Uterus (tissue), 2 donors: Measurements from ENCODE around the gene SLX4IP.

Experiments
- POLR2A ChIP-seq, 2 donors: fragments of 450-650 bp; IDR thresholded peaks; one replicate each; pipeline ENCODE4 v1.6.1; 2016; ENCODE audit warnings: antibody characterized with exemption in 2 of 2, mild to moderate bottlenecking in 1 of 2, moderate library complexity in 1 of 2
- TF ChIP-seq, protein P1 (sequence below), 4 experiments: fragments of 200-600 bp in 2 of 4; fragments of 450-650 bp in 2 of 4; sonication (generic) in 2 of 4; IDR thresholded peaks; one replicate each; pipeline ENCODE4 v1.5.1; 2016 to 2019; ENCODE audit warnings: antibody characterized with exemption in 4 of 4, mild to moderate bottlenecking in 2 of 4, moderate library complexity in 1 of 4

DNA sequence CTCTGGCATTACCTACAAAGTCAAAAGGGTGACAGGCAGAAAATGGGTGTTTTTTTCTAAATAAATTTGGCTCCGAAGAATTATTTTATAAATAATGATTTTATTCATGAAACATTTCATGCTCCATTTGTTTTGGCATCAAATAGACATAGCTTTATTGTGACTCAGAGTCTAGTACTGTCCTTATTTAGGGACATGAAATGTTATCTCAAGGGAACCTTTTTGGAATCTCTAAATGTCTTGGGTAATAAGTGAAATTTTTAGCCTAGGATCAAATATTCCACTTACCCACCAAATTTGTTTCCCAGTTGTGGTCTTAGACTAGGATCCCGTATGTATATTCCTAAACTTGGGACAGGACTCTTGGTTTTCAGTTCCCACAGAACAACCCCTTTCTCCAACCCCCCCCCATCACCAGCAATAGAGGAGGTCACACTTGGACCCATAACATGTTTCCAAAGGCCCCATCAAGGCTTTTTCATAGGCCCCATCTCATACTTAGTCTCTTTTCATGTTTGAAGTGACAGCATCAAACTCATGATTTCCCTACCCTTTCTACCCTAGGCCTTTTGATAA lies 156.9 kb downstream of the SLX4IP start:
- TF ChIP-seq, protein P1, sequence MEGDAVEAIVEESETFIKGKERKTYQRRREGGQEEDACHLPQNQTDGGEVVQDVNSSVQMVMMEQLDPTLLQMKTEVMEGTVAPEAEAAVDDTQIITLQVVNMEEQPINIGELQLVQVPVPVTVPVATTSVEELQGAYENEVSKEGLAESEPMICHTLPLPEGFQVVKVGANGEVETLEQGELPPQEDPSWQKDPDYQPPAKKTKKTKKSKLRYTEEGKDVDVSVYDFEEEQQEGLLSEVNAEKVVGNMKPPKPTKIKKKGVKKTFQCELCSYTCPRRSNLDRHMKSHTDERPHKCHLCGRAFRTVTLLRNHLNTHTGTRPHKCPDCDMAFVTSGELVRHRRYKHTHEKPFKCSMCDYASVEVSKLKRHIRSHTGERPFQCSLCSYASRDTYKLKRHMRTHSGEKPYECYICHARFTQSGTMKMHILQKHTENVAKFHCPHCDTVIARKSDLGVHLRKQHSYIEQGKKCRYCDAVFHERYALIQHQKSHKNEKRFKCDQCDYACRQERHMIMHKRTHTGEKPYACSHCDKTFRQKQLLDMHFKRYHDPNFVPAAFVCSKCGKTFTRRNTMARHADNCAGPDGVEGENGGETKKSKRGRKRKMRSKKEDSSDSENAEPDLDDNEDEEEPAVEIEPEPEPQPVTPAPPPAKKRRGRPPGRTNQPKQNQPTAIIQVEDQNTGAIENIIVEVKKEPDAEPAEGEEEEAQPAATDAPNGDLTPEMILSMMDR (IDR thresholded peaks at IDR 0.05), result no peak
- TF ChIP-seq POLR2A (IDR thresholded peaks at IDR 0.05), result no peak
